K562 (cell line): Measurements from ENCODE around the gene NOSIP. TPM values are rescaled to one million over a fixed set of nuclear protein-coding genes. Genes with fewer than 3 reads are reported as not detected.

ENCODE experiments used
- ARNT ChIP-seq, 2 experiments: fragments of 450-650 bp; IDR thresholded peaks; 2 replicates each; pipeline ENCODE4 v1.6.1; 2016; ENCODE audit warnings: mild to moderate bottlenecking in 1 of 2
- DEAF1 ChIP-seq: fragments of 450-650 bp; formaldehyde crosslinking; IDR thresholded peaks from 2 replicates; pipeline ENCODE4 v1.4.0; 2020; ENCODE audit warnings: mild to moderate bottlenecking, moderate library complexity
- EP400 ChIP-seq: fragments of 450-650 bp; IDR thresholded peaks from 2 replicates; pipeline ENCODE4 v1.6.1; 2017; ENCODE audit warnings: antibody characterized with exemption, mild to moderate bottlenecking, moderate library complexity
- JUND ChIP-seq, 2 experiments: IDR thresholded peaks; 2 replicates in 1 of 2; 3 replicates in 1 of 2; pipeline ENCODE4 v1.6.1; 2011; ENCODE audit warnings: borderline replicate concordance in 2 of 2, low read depth in 2 of 2, low read length in 2 of 2, improper control_type of control experiment in 1 of 2, missing biosample characterization in 1 of 2, missing genetic modification characterization in 1 of 2, missing genetic modification reagents in 1 of 2
- KLF16 ChIP-seq: IDR thresholded peaks from 2 replicates; pipeline ENCODE4 v1.6.1; 2016; ENCODE audit warnings: antibody characterized with exemption
- MTF1 ChIP-seq: fragments of 250-450 bp; sonication (Bioruptor Pico); IDR thresholded peaks from 2 replicates; pipeline ENCODE4 v1.9.0; 2021; ENCODE audit warnings: moderate library complexity, mild to moderate bottlenecking, inconsistent platforms, borderline replicate concordance
- MYC ChIP-seq, 2 experiments: fragments of 250-450 bp in 1 of 2; sonication (Bioruptor Pico) in 1 of 2; IDR thresholded peaks; 2 replicates each; pipeline versions ENCODE4 v1.5.1 to v1.6.1; 2012 to 2021; ENCODE audit warnings: low read depth in 2 of 2, borderline replicate concordance in 1 of 2, improper control_type of control experiment in 1 of 2, low read length in 1 of 2, mild to moderate bottlenecking in 1 of 2, moderate library complexity in 1 of 2
- NR2F6 ChIP-seq: fragments of 450-650 bp; formaldehyde crosslinking; IDR thresholded peaks from 2 replicates; pipeline ENCODE4 v1.4.0; 2020; ENCODE audit warnings: mild to moderate bottlenecking
- REST ChIP-seq, 2 experiments: fragments of 450-650 bp; formaldehyde crosslinking in 1 of 2; IDR thresholded peaks; 2 replicates each; pipeline versions ENCODE4 v1.4.0 to v1.6.1; 2014 to 2020; ENCODE audit warnings: mild to moderate bottlenecking in 2 of 2, borderline replicate concordance in 1 of 2, low read depth in 1 of 2
- RFX7 ChIP-seq: fragments of 250-450 bp; sonication (Bioruptor Pico); IDR thresholded peaks from 2 replicates; pipeline ENCODE4 v1.5.1; 2021; ENCODE audit warnings: mild to moderate bottlenecking
- SMC3 ChIP-seq: conservative IDR thresholded peaks from 2 replicates; pipeline ENCODE4 v1.6.1; 2011; ENCODE audit warnings: low read depth, low read length, improper control_type of control experiment; ENCODE audit not compliant: insufficient read depth
- TBP ChIP-seq: optimal IDR thresholded peaks from 2 replicates; pipeline ENCODE3; 2011; ENCODE audit warnings: low read depth, low read length, improper control_type of control experiment
- TEAD4 ChIP-seq, 2 experiments: sonication (generic) in 1 of 2; formaldehyde crosslinking in 1 of 2; IDR thresholded peaks; 2 replicates each; pipeline versions ENCODE4 v1.6.1 to v1.8.0; 2012 to 2022; ENCODE audit warnings: borderline replicate concordance in 1 of 2, inconsistent platforms in 1 of 2, low read length in 1 of 2, mild to moderate bottlenecking in 1 of 2, missing genetic modification reagents in 1 of 2
- TOE1 ChIP-seq, 2 experiments: fragments of 450-650 bp in 1 of 2; sonication (generic) in 1 of 2; formaldehyde crosslinking in 1 of 2; IDR thresholded peaks; 2 replicates each; pipeline versions ENCODE4 v1.7.1 to v1.8.0; 2016 to 2022; ENCODE audit warnings: borderline replicate concordance in 2 of 2, mild to moderate bottlenecking in 2 of 2, antibody characterized with exemption in 1 of 2, inconsistent platforms in 1 of 2, low read depth in 1 of 2, missing genetic modification reagents in 1 of 2, moderate library complexity in 1 of 2
- ZNF134 ChIP-seq: fragments of 250-450 bp; sonication (Bioruptor Pico); conservative IDR thresholded peaks from 2 replicates; pipeline ENCODE4 v1.4.0; 2020
- polyA plus RNA-seq, 8 experiments: library from polyadenylated mRNA; depleted of rRNA in 4 of 8; stranded (reverse) in 5 of 8; unstranded in 3 of 8; fragments of >200 nt; fragmentation: Nextera tagmentation in 2 of 8; fragmentation: Illumina TruSeq in 1 of 8; extraction: Ambion mirVana in 2 of 8; extraction: Trizol in 1 of 8; gene quantifications; 2 replicates each; pipeline versions ENCODE4 v1.2.1 to v1.2.3, GENCODE V29; 2011 to 2014; ENCODE audit warnings: inconsistent platforms in 1 of 8, missing spikeins in 1 of 8
- total RNA-seq, 7 experiments: library from RNA; depleted of rRNA in 6 of 7; stranded (reverse); fragments of >200 nt in 6 of 7; fragmentation: Illumina TruSeq in 2 of 7; extraction: Trizol in 2 of 7; gene quantifications; 2 replicates each; pipeline versions ENCODE4 v1.2.1 to v1.2.3, GENCODE V29; 2011 to 2021; ENCODE audit warnings: low replicate concordance in 1 of 7

The NOSIP gene
- total and polyA plus RNA-seq, 9 of the 15 experiments (the other 6 are each of a cell fraction or from before 2014, with no cell fraction given) = 14.4 to 153 (median 79.9) TPM

- TF ChIP-seq ZNF134 (CRISPR knock-in tag) (no peak), TOE1 (IDR thresholded peaks at IDR 0.05; ENCODE audit: borderline replicate concordance) (0 out of 2 replicates have a peak, but pooled peaks have one; percentile 16), TOE1 (CRISPR knock-in tag; IDR thresholded peaks at IDR 0.05; ENCODE audit: borderline replicate concordance, low read depth) (no peak), ARNT (IDR thresholded peaks at IDR 0.05) (peak in 1 of 2 experiments; percentile 77; a peak in 1 of 4 replicates), TEAD4 (IDR thresholded peaks at IDR 0.05; ENCODE audit: low read length) (peak; percentile 69), TEAD4 (CRISPR knock-in tag; IDR thresholded peaks at IDR 0.05; ENCODE audit: borderline replicate concordance) (no peak), MYC (IDR thresholded peaks at IDR 0.05; ENCODE audit: low read depth, low read length) (0 out of 2 replicates have a peak, but pooled peaks have one; percentile 20), MYC (CRISPR knock-in tag; IDR thresholded peaks at IDR 0.05; ENCODE audit: borderline replicate concordance, low read depth) (no peak), REST (IDR thresholded peaks at IDR 0.05; ENCODE audit: borderline replicate concordance) (peak; percentile 87), REST (CRISPR knock-in tag; IDR thresholded peaks at IDR 0.05; ENCODE audit: low read depth) (no peak), KLF16 (peak; percentile 51; the same call in 1 of the 2 replicates), NR2F6 (CRISPR knock-in tag) (no peak), DEAF1 (peak; percentile 65), MTF1 (no peak), SMC3 (peak; percentile 82), JUND (IDR thresholded peaks at IDR 0.05; ENCODE audit: borderline replicate concordance, low read depth, low read length) (peak; percentile 21; the same call in 1 of the 2 replicates), JUND (tag; IDR thresholded peaks at IDR 0.05; ENCODE audit: borderline replicate concordance, low read depth, low read length) (no peak; the same call in 2 of the 3 replicates), TBP (peak; percentile 25), EP400 (peak; percentile 41; the same call in 1 of the 2 replicates), RFX7 (CRISPR knock-in tag) (no peak)
These were observed 33.4 kb downstream of the NOSIP start (continued) for GRCh38 chr19:49546825-49547565.
